Activated naive CD8-positive, alpha-beta T cell treated with anti-CD3 and anti-CD28 coated beads, Interleukin-2, amount 10 ng/mL, durations not matched to agents 7 days and 5 days (primary cell): Measurements from ENCODE around the gene LRRC14B. TPM values are rescaled to one million over a fixed set of nuclear protein-coding genes. Genes with fewer than 3 reads are reported as not detected.

Source experiments
- ATAC-seq: fragments of 150-1000 bp; cut with Tn5 transposase; one replicate; pipeline ENCODE4 v1.10.0; 2021; ENCODE audit warnings: low read depth, moderate library complexity
- POLR2A ChIA-PET: fragments of 350-600 bp; sonication (Branson Sonifier 250); formaldehyde crosslinking; loops from one replicate; lab custom pipeline; 2021; ENCODE audit warnings: antibody characterized with exemption; lab: Charles Lee
- DNase-seq: peaks from one replicate; pipeline ENCODE4 v3.0.0; 2021
- H3K27ac Mint-ChIP-seq: one replicate; pipeline ENCODE4 v1.8.0; 2022; ENCODE audit warnings: mild to moderate bottlenecking, mixed read lengths
- H3K27me3 Mint-ChIP-seq: one replicate; pipeline ENCODE4 v1.8.0; 2022; ENCODE audit warnings: mild to moderate bottlenecking, moderate library complexity, mixed read lengths
- H3K36me3 Mint-ChIP-seq: one replicate; pipeline ENCODE4 v1.8.0; 2021; ENCODE audit warnings: mild to moderate bottlenecking, mixed read lengths
- H3K4me1 Mint-ChIP-seq: one replicate; pipeline ENCODE4 v1.8.0; 2021; ENCODE audit warnings: mixed read lengths
- H3K4me3 Mint-ChIP-seq: one replicate; pipeline ENCODE4 v1.8.0; 2022; ENCODE audit warnings: mild to moderate bottlenecking, moderate library complexity, mixed read lengths
- H3K9me3 Mint-ChIP-seq: one replicate; pipeline ENCODE4 v1.8.0; 2021; ENCODE audit warnings: mixed read lengths
- total RNA-seq, 2 experiments: library from RNA; stranded (reverse); gene quantifications; one replicate each; pipeline ENCODE4 v1.2.3, GENCODE V29; 2021

LRRC14B gene
- total RNA-seq, 2 experiments from 2014 or later = 0.37 to 0.44 TPM

GRCh38 chr5:155651-156410 is 35.5 kb upstream of the LRRC14B start:
- H3K27ac Mint-ChIP-seq = no peak overlapping the region
- H3K36me3 Mint-ChIP-seq = no peaks in the 10 kb centered on the region
- DNase-seq = no peak
- H3K9me3 Mint-ChIP-seq = no peaks in the 10 kb centered on the region
- no peaks in the 10 kb centered on the region for H3K4me1 Mint-ChIP-seq
- POLR2A ChIA-PET = no interaction called here
- H3K4me3 Mint-ChIP-seq = no peak overlapping the region
- peaks cover 11% of the 10 kb centered on the region for H3K27me3 Mint-ChIP-seq
- ATAC-seq = no peak

- Mint-ChIP-seq H3K27me3 (peaks cover 12% of the 10 kb centered on the region), H3K27ac (no peak overlapping the region), H3K4me1 (no peaks in the 10 kb centered on the region), H3K4me3 (no peak overlapping the region), H3K9me3 (no peaks in the 10 kb centered on the region), H3K36me3 (no peaks in the 10 kb centered on the region)
- POLR2A ChIA-PET = no interaction called here
- no peak for DNase-seq
- no peak for ATAC-seq
Measured at GRCh38 chr5:156411-157072, 34.8 kb upstream of the LRRC14B start.

- H3K9me3 Mint-ChIP-seq = no peaks in the 10 kb centered on the region
- H3K27me3 Mint-ChIP-seq = peaks cover 10% of the 10 kb centered on the region
- POLR2A ChIA-PET = no interaction called here
- DNase-seq (no peak), ATAC-seq (no peak)
- no peak overlapping the region for H3K27ac Mint-ChIP-seq
- no peaks in the 10 kb centered on the region for H3K4me1 Mint-ChIP-seq
- H3K36me3 Mint-ChIP-seq = no peaks in the 10 kb centered on the region
- H3K4me3 Mint-ChIP-seq = no peak overlapping the region
Measured at GRCh38 chr5:157126-157715, 34.1 kb upstream of the LRRC14B start.

GRCh38 chr5:157801-158200 is 33.5 kb upstream of the LRRC14B start:
- Mint-ChIP-seq H3K4me3 (no peak overlapping the region), H3K27ac (no peak overlapping the region), H3K4me1 (no peaks in the 10 kb centered on the region), H3K9me3 (no peaks in the 10 kb centered on the region), H3K36me3 (no peaks in the 10 kb centered on the region), H3K27me3 (peaks cover 10% of the 10 kb centered on the region)
- POLR2A ChIA-PET = no interaction called here
- DNase-seq (no peak), ATAC-seq (no peak)

GRCh38 chr5:158807-159447 is 32.4 kb upstream of the LRRC14B start:
- no peak for DNase-seq
- no peaks in the 10 kb centered on the region for H3K36me3 Mint-ChIP-seq
- no peaks in the 10 kb centered on the region for H3K4me1 Mint-ChIP-seq
- POLR2A ChIA-PET = no interaction called here
- no peak overlapping the region for H3K4me3 Mint-ChIP-seq
- no peak for ATAC-seq
- peaks cover 10% of the 10 kb centered on the region for H3K27me3 Mint-ChIP-seq
- H3K9me3 Mint-ChIP-seq = no peaks in the 10 kb centered on the region
- H3K27ac Mint-ChIP-seq = no peak overlapping the region

GRCh38 chr5:159448-160172 is 31.7 kb upstream of the LRRC14B start:
- ATAC-seq = no peak
- H3K27me3 Mint-ChIP-seq = peaks cover 8% of the 10 kb centered on the region

GRCh38 chr5:160173-160510 is 31.2 kb upstream of the LRRC14B start:
- no peaks in the 10 kb centered on the region for H3K4me1 Mint-ChIP-seq
- no peak overlapping the region for H3K27ac Mint-ChIP-seq
- no peak for DNase-seq
- peaks cover 6% of the 10 kb centered on the region for H3K27me3 Mint-ChIP-seq
- POLR2A ChIA-PET = no interaction called here
- no peaks in the 10 kb centered on the region for H3K36me3 Mint-ChIP-seq
- ATAC-seq = no peak
- H3K4me3 Mint-ChIP-seq = no peak overlapping the region
- no peaks in the 10 kb centered on the region for H3K9me3 Mint-ChIP-seq

More at GRCh38 chr5:159448-160172, 31.7 kb upstream of the LRRC14B start:
- Mint-ChIP-seq H3K4me1 (no peaks in the 10 kb centered on the region), H3K36me3 (no peaks in the 10 kb centered on the region), H3K4me3 (no peak overlapping the region), H3K9me3 (no peaks in the 10 kb centered on the region), H3K27ac (no peak overlapping the region)
- DNase-seq = no peak
- POLR2A ChIA-PET = no interaction called here

GRCh38 chr5:160921-161802 is 30.1 kb upstream of the LRRC14B start:
- DNase-seq (no peak), ATAC-seq (no peak)
- POLR2A ChIA-PET = no interaction called here
- Mint-ChIP-seq H3K27me3 (peaks cover 6% of the 10 kb centered on the region), H3K36me3 (no peaks in the 10 kb centered on the region), H3K4me1 (no peaks in the 10 kb centered on the region), H3K9me3 (no peaks in the 10 kb centered on the region), H3K4me3 (no peak overlapping the region), H3K27ac (no peak overlapping the region)

GRCh38 chr5:161803-162110 is 29.5 kb upstream of the LRRC14B start:
- ATAC-seq (no peak), DNase-seq (no peak)
- Mint-ChIP-seq H3K27me3 (peaks cover 4% of the 10 kb centered on the region), H3K4me1 (no peaks in the 10 kb centered on the region), H3K27ac (no peak overlapping the region), H3K36me3 (no peaks in the 10 kb centered on the region), H3K4me3 (no peak overlapping the region), H3K9me3 (no peaks in the 10 kb centered on the region)
- POLR2A ChIA-PET = no interaction called here

- H3K36me3 Mint-ChIP-seq = no peaks in the 10 kb centered on the region
- no peaks in the 10 kb centered on the region for H3K9me3 Mint-ChIP-seq
- H3K4me3 Mint-ChIP-seq = no peak overlapping the region
- no peaks in the 10 kb centered on the region for H3K4me1 Mint-ChIP-seq
- H3K27me3 Mint-ChIP-seq = peaks cover 4% of the 10 kb centered on the region
- DNase-seq (no peak), ATAC-seq (no peak)
- POLR2A ChIA-PET = no interaction called here
- no peak overlapping the region for H3K27ac Mint-ChIP-seq
Measured at GRCh38 chr5:162190-162564, 29.1 kb upstream of the LRRC14B start.

GRCh38 chr5:162565-163337 is 28.5 kb upstream of the LRRC14B start:
- POLR2A ChIA-PET = no interaction called here
- Mint-ChIP-seq H3K9me3 (no peaks in the 10 kb centered on the region), H3K27me3 (peaks cover 4% of the 10 kb centered on the region), H3K36me3 (no peaks in the 10 kb centered on the region), H3K27ac (no peak overlapping the region), H3K4me1 (no peaks in the 10 kb centered on the region), H3K4me3 (no peak overlapping the region)
- ATAC-seq = no peak
- no peak for DNase-seq

GRCh38 chr5:163338-163620 is 28.0 kb upstream of the LRRC14B start:
- Mint-ChIP-seq H3K4me1 (no peaks in the 10 kb centered on the region), H3K4me3 (no peak overlapping the region), H3K36me3 (no peaks in the 10 kb centered on the region), H3K27ac (no peak overlapping the region), H3K9me3 (no peaks in the 10 kb centered on the region), H3K27me3 (peaks cover 4% of the 10 kb centered on the region)
- DNase-seq (no peak), ATAC-seq (no peak)
- POLR2A ChIA-PET = no interaction called here
